GM18499 (cell line): ENCODE measurements around the gene DMRTC1B.
"Not testable (repeated sequence)": the region's sequence is repeated elsewhere in the genome, so short reads cannot be mapped to it uniquely, and the experiment has no call there.

Experiments
- ATAC-seq: cut with Tn5 transposase; IDR thresholded peaks from one replicate; pipeline ENCODE4 v1.9.1; 2021; ENCODE audit warnings: moderate number of reproducible peaks; ENCODE audit not compliant: insufficient read depth, unreplicated experiment

Gene DMRTC1B

DNA sequence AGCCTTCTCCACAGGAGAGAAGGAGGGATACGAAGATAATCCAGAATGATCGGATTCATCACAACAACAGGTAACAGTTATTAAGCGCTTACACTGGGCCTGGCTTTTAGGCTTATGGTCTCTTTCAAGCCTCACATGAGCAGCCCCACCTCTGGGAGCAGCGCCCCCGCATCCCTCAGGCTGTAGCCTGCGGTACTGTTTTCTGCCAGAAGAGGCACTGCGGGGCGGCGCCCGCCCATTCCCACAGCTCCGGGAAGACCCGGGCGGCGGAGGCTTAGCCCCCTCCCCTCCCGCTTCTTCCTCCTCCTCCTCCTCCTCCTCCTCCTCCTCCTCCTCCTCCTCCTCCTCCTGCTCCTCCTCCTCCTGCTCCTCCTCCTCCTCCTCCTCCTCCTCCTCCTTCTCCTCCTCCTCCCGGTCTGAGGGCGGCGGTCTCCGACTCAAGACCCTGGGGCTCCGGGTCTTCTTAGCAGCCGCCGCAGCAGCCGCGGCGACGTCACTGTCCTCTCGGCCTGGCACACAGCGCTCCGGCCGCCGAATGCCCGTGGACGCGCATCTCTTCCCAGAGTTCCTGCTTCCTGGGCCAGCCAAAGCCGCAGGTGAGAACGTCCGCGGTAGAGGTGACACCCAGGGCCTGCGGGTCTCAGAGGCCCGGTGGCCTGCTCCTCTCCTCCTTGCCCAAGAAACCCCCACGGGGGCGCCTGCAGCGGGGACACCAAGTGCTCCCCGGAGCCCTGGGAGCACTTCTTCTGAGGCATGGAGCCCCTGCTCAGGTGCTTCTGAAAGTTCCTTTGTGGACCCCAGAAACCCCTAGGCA lies at the start of gene DMRTC1B:
TSS of gene DMRTC1B (plus strand) at position 238 of the 814 bp plus-strand sequence. CDS start 68,246 bp downstream, outside the sequence.
- ATAC-seq = not testable (repeated sequence)

GRCh38 chrX:72727846-72728245 lies 48.8 kb upstream of the DMRTC1B start:
- no peak for ATAC-seq

DNA sequence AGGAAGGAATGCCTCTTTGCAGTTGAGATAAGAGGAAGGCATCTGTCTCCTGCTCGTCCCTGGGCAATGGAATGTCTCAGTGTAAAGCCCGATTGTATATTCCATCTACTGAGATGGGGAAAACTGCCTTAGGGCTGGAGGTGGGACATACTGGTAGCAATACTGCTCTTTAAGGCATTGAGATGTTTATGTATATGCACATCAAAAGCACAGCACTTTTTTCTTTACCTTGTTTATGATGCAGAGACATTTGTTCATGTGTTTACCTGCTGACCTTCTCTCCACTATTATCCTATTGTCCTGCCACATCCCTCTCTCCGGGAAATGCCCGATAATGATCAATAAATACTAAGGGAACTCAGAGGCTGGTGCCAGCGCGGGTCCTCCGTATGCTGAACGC lies 43.1 kb upstream of the DMRTC1B start:
- not testable (repeated sequence) for ATAC-seq

DNA sequence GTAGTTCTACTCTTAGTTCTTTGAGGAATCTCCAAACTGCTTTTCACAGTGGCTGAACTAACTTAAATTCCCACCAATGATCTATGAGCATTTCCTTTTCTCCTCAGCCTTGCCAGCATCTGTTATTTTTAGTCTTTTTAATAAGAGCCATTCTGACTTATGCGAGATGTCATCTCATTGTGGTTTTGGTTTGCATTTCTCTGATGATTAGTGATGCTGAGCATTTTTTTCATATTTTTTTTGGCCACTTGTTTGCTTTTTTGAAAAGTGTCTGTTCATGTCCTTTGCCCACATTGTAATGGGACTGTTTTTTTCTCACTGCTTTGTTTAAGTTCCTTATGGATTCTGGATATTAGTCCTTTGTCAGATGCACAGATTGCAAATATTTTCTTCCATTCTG lies 41.1 kb upstream of the DMRTC1B start:
- ATAC-seq = no peak

- ATAC-seq = not testable (repeated sequence)
Measured at GRCh38 chrX:72745546-72745945, 31.1 kb upstream of the DMRTC1B start.

DNA sequence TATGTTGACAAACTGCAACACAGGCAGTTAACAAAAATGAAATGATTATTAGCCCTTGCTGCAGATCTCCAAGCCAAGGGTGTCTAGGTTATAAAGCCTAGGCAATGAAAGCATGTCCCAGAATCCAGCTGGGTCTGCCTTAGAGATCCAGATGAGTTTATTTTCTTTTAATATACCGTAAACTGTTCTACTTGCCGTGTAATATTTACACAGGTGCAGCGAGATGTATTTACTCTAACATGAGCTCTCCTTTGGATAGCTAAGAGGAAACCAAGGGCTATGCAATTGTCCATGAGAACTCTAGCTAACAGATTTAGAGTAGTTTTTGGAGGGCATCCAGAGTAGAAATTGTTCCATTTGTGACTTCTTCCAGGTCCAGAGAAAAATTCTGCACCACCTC lies 28.1 kb upstream of the DMRTC1B start:
- not testable (repeated sequence) for ATAC-seq

DNA sequence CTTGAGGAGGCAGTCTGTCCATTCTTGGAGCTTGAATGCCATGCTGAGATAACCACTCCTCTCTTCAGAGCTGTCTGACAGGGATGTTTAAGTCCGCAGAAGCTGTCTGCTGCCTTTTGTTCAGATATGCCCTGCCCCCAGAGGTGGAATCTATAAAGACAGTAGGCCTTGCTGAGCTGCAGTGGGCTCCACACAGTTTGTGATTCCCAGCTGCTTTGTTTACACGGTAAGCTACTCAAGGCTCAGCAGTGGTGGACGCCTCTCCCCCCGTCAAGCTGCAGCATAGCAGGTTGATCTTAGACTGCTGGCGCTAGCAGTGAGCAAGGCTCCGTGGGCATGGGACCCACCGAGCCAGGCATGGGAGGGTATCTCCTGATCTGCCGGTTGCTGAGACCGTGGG lies 16.2 kb upstream of the DMRTC1B start:
- ATAC-seq = not testable (repeated sequence)

DNA sequence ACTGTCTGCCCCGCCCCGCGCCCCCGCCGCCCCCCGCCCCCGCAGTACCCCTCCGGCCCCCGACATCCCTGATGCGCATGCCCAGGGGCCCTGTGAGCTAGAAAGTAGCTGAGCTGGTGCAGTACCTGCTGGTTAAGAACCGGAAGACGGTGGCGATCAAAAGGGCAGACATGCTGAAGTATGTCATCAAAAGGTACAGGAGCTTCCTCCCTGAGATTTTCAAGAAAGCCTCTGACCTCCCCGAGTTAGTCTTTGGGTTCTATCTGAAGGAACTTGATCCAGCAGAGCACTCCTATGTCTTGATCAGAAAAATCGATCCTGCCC lies 739 bp downstream of the DMRTC1B start:
- ATAC-seq = not testable (repeated sequence)

DNA sequence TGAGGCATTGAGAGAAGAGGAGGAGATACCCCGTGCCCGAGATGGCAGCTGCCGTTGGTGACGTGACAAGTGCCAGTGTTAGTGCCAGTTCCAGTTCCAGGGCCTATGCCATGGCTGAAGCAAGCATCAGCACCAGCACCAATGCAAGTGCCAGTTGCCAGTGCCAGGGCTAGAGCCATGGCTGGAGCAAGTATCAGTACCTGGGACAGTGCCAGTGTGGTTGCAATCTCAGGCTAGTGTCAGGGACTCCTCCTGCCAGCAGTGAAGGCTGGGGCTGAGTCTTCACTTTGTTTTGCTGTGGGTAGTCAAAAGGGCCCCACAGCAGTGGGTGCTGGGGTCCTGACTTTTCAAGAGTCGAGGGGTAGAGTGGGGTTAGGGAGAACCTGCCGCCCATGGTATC lies 1.5 kb downstream of the DMRTC1B start:
- ATAC-seq = not testable (repeated sequence)

DNA sequence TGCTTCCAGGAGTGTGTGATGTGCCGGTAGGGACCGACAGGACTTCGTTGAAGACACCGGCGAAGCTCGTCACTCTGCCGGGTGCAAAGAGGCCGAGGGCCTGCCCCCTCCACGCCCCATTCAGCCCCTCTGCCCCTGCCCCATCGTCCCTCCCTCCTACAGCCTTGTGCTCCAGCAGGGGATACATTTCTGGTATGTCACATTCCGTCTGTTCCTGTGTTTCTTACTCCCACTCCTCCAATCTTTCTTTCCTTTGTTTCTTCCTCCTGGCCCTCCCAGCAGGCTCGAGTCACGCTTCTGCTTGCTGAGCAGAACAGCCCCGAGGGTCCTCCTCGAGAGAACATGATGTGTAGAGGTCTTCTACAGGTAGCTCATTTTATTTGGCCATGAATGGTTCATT lies 5.9 kb downstream of the DMRTC1B start, which contains the start of gene FAM236B:
TSS of gene FAM236B (minus strand) at position 101 of the 400 bp plus-strand sequence. CDS start at position 1, 100 bp downstream.
- not testable (repeated sequence) for ATAC-seq

DNA sequence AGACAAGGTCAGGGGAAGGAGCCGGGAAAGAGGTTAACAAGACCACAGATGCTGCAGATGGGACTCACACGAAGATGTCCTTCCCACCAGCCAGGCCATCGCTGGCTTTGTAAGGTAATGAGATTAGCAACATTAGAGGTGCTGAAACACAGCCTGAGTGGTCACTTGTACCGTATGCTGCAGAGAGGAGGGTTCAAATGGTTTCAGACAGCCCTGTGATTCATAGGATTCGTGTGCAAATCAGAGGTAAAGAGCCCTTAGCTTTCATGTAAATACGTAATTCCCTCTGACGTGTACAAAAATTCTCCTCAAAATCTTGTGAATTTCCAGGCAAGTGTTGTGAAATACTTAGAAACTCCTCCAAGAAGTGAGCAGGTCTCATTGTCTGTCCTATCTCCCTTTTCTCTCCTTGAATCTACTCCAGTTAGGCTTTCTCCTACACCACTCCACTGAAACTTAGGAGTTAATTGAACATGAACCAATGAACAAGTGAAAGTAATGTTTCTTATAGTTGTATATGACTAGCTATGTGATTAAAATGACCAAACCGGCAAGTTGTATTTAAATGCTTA lies 6.8 kb downstream of the DMRTC1B start:
- not testable (repeated sequence) for ATAC-seq

DNA sequence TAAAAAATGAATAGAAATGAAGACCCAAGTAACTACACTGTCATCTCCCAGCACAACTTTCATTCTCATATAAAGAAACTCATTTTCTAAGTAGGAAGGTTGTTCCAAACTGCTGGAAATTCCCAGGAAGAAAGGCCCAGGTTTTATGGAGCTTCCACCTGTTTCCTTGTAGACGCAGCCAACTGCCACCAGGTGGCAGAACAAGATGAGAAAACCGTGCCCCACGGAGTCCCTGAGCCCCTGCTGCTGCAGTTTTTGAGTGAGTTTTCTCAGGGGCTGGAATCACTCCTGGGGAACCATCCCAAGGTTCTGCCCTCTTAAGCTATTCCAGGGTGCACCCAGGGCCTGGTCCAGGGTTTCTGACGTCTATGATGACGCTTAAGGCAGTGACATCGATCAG lies 7.3 kb downstream of the DMRTC1B start:
- ATAC-seq = not testable (repeated sequence)

GRCh38 chrX:72788142-72788541 lies 11.5 kb downstream of the DMRTC1B start:
- not testable (repeated sequence) for ATAC-seq

- ATAC-seq = not testable (repeated sequence)
Measured at GRCh38 chrX:72790390-72790789, 13.7 kb downstream of the DMRTC1B start.

- ATAC-seq = not testable (repeated sequence)
Measured at GRCh38 chrX:72808110-72808509, 31.4 kb downstream of the DMRTC1B start, which contains the start of gene FAM236D. TSS of gene FAM236D (minus strand) at chrX:72808210. CDS start at chrX:72808110, 100 bp downstream.

GRCh38 chrX:72830701-72831100 lies 54.0 kb downstream of the DMRTC1B start:
- not testable (repeated sequence) for ATAC-seq

- not testable (repeated sequence) for ATAC-seq
Measured at GRCh38 chrX:72837532-72837931, 60.8 kb downstream of the DMRTC1B start.

DNA sequence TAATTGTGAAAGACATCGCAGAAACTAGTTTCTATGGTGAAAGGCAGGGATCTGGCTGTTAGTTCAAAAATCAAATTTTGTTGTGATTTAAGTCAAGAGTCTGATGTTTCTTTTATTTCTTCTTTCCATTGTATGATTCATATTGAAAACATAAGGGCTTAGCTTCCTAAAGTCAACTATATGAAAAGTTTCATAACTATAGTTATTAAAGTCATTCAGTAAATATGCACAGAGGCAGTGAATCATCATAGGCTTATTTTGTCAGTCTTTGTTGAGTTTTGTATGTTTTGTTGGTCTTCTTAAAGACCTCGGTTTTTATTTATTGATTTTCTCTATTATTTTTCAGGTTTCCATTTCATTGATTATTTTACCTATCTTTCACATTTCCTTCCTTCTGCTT lies 106.2 kb downstream of the DMRTC1B start:
- ATAC-seq = not testable (repeated sequence)

- ATAC-seq = not testable (repeated sequence)
Measured at GRCh38 chrX:72889740-72890139, 113.0 kb downstream of the DMRTC1B start.
